Epithelial cell of alveolus of lung (primary cell): Measurements from ENCODE around the gene MICALL1. TPM values are rescaled to one million over a fixed set of nuclear protein-coding genes. Genes with fewer than 3 reads are reported as not detected.

Source experiments
- total RNA-seq: library from RNA; depleted of rRNA; stranded (reverse); fragments of >200 nt; gene quantifications from 2 replicates; pipeline ENCODE4 v1.2.1, GENCODE V29; 2015

MICALL1 gene
- total RNA-seq, result 10.7 and 21.2 TPM in 2 replicates

DNA sequence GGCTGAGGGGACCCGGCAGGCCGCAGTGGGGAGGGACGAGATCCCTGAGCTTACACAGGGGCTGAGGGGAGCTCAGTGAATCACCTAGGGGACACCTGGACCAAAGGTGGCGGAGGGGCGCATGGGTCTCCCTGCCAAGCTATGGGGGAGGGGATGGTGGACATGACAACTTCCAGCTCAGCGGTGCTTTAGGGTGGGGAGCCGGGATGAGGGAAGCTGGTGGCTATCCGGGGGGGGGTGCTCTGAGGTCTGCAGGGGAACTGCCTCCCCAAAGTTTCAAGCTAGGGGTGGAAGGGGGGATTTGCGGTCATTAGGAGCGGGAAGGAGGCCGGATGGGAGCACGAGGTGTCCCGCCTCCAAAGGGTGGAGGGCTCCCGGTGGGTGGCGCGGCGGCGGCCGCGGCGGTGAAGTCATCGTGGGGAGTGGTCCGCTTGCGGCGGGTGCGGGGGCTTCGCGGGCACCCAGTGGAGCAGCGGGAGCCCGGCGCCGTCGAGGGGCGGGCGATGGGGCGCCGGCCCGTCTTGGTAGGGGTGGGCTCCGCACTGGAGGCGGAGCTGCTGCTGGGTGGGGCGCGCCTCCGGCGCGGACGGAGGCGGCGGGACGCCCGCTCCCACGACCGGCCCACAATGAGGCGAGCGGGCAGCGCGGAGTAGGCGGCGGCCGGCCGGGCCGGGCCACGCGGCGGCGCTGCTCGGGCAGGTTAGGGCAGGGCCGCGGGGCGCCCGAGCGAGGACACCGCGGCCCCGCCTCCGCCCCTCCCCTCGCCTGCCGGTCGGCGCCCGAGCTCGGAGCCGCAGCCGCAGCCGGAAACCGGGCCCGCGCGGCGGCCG is at the start of gene MICALL1:
MICALL1 (plus strand) TSS at position 764 of the 830 bp plus-strand sequence. CDS start 126 bp downstream, outside the sequence.

GRCh38 chr22:37953437-37954179 is 47.5 kb downstream of the MICALL1 start, which contains the start of the genes C22orf23 and POLR2F:
Gene C22orf23, minus strand, starts transcription at chr22:37953601. Its CDS starts 452 bp downstream, at chr22:37953149.
Gene POLR2F, plus strand, starts transcription at chr22:37953699. Its CDS starts 89 bp downstream, at chr22:37953788.

DNA sequence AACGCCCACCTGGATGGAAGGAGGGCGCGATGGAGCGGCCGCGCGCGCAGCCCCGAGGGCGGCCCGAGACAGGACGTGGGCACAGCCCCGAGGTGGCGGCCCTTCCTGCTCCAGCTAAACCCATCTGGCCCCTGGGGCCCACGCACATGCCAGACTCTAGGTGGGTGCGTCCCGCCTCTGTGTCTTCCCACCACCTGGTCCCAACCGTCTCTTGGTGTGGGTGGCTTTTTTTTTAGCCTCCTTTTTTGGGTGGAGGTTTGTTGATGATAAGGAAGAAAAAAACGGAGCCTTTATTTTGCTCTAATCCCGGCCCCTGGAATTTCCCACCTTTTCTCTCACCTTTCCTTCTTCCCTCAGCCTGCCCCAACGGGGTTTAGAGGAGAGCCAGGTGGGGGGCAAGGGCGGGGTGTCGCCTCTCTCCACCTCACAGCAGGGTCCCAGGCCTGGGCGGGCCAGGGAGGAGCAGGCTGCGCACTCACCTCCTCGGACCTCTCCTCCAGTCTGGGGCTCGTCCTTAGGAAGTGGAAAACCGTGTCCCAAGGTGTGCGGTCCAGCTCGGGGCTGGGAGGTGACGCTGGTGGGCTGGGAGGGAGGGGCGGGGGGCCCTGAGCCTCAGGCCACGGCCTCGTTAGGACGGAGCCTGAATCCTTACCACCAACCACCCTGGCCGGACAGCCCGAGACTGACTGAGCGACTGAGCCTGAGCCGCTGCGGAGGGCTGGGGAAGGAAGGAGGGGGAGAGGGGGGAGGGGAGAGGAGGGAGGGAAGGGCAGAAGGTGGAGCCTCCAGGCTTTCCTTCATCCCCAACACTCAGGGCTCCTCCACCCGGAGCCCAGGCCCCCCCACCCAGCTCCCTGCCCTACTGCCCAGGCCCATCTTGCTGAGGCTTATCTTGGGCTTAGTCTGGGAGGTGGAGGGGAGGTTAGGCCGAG is 78.0 kb downstream of the MICALL1 start, which contains the start of gene SOX10:
SOX10 (minus strand) TSS at position 696 of the 932 bp plus-strand sequence. CDS start 771 bp downstream, outside the sequence.

Other genes with a start within 250 kb of the MICALL1 start
- gene PDXP, start 247.6 kb upstream of the MICALL1 start, total RNA-seq, result 18.6 and 24.4 TPM in 2 replicates
- gene LGALS1, start 230.7 kb upstream of the MICALL1 start, total RNA-seq, result 5,976 and 9,609 TPM in 2 replicates
- gene NOL12, start 220.0 kb upstream of the MICALL1 start, total RNA-seq, result 15.0 and 23.2 TPM in 2 replicates
- gene TRIOBP, start 209.2 kb upstream of the MICALL1 start, total RNA-seq, result 56.2 and 98.1 TPM in 2 replicates
- gene GCAT, start 98.4 kb upstream of the MICALL1 start, total RNA-seq, result 20.2 and 35.9 TPM in 2 replicates
- not detected in 2 replicates for gene GALR3, start 82.9 kb upstream of the MICALL1 start, total RNA-seq
- gene ANKRD54, start 62.0 kb upstream of the MICALL1 start, total RNA-seq, result 30.6 and 47.8 TPM in 2 replicates
- 467 and 631 TPM in 2 replicates for gene EIF3L, start 56.9 kb upstream of the MICALL1 start, total RNA-seq
- 0.13 and 3.0 TPM in 2 replicates for gene C22orf23, start 47.3 kb downstream of the MICALL1 start, total RNA-seq
- gene POLR2F, start 47.4 kb downstream of the MICALL1 start, total RNA-seq, result 72.3 and 86.5 TPM in 2 replicates
- gene SOX10, start 78.3 kb downstream of the MICALL1 start, total RNA-seq, result not detected in 2 replicates
- 5.2 and 16.8 TPM in 2 replicates for gene PICK1, start 151.1 kb downstream of the MICALL1 start, total RNA-seq
- gene SLC16A8, start 177.9 kb downstream of the MICALL1 start, total RNA-seq, result 0.80 TPM in 1 of 2 replicates, not detected in the other
- gene BAIAP2L2, start 204.4 kb downstream of the MICALL1 start, total RNA-seq, result 0.13 and 4.4 TPM in 2 replicates